ENCODE results near the gene UGT2A3. TPM values are rescaled to one million over a fixed set of nuclear protein-coding genes. Genes with fewer than 3 reads are reported as not detected.

The UGT2A3 gene
- polyA plus RNA-seq, 3 donors: 53.2 to 115 (median 110) TPM

Other genes starting within 250 kb of the UGT2A3 start
- under 1 TPM in 1 of 3 donors, not detected in 2; 0.57 TPM for gene UGT2B10, start 135.8 kb downstream of the UGT2A3 start, polyA plus RNA-seq (ENCODE audit: insufficient read length in 3 of 3)
- 100 to 1,000 TPM in 1 of 3 donors, 10 to 100 TPM in 2; 78.0 to 102 (median 87.8) TPM for gene UGT2B7, start 144.7 kb upstream of the UGT2A3 start, polyA plus RNA-seq (ENCODE audit: insufficient read length in 3 of 3)